Measurements from ENCODE around the gene COL9A3. TPM values are rescaled to one million over a fixed set of nuclear protein-coding genes. Genes with fewer than 3 reads are reported as not detected.

The COL9A3 gene
- total RNA-seq, 1 experiment from 2014 or later: 46.6 TPM

GRCh38 chr20:62771396-62772102 is 45.3 kb upstream of the COL9A3 start:
- DNase-seq (ENCODE audit: low read depth, low spot score) (no peak), ATAC-seq (no peak)
- intact Hi-C loops (cut with micrococcal nuclease; ENCODE audit: unreplicated experiment): no loop called here
- TF ChIP-seq REST (IDR thresholded peaks at IDR 0.05; ENCODE audit: insufficient read depth in 1 of 2, low read depth in 2 of 2, low read length in 1 of 2) (no peak), POLR2AphosphoS5 (IDR thresholded peaks at IDR 0.05; ENCODE audit: low read depth, low read length) (no peak), SIN3A (IDR thresholded peaks at IDR 0.05; ENCODE audit: borderline replicate concordance, insufficient read depth, low read depth, low read length) (no peak), TCF7L2 (IDR thresholded peaks at IDR 0.05; ENCODE audit: low read depth, low read length) (no peak)
- TF ChIP-seq, protein P1, sequence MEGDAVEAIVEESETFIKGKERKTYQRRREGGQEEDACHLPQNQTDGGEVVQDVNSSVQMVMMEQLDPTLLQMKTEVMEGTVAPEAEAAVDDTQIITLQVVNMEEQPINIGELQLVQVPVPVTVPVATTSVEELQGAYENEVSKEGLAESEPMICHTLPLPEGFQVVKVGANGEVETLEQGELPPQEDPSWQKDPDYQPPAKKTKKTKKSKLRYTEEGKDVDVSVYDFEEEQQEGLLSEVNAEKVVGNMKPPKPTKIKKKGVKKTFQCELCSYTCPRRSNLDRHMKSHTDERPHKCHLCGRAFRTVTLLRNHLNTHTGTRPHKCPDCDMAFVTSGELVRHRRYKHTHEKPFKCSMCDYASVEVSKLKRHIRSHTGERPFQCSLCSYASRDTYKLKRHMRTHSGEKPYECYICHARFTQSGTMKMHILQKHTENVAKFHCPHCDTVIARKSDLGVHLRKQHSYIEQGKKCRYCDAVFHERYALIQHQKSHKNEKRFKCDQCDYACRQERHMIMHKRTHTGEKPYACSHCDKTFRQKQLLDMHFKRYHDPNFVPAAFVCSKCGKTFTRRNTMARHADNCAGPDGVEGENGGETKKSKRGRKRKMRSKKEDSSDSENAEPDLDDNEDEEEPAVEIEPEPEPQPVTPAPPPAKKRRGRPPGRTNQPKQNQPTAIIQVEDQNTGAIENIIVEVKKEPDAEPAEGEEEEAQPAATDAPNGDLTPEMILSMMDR (IDR thresholded peaks at IDR 0.05): no peak
- H3K4me1 ChIP-seq (ENCODE audit: control insufficient read depth, insufficient read depth, low read length): no peaks in the 10 kb centered on the region; the same call in none of the 2 replicates
- no TSS peak for BruUV-seq (replicated peaks)
- in situ Hi-C loops (cut with HindIII; ENCODE audit: low pct_unique_long_range_greater_than_20kb, low sequenced_read_pairs): no loop called here
- no peaks in the 10 kb centered on the region for H3K9me3 ChIP-seq (ENCODE audit: control insufficient read depth, insufficient read depth, low read depth, low read length)
- ChIA-PET CTCF (no interaction called here), POLR2A (no interaction called here)
- no peak overlapping the region for H3K4me3 ChIP-seq (ENCODE audit: low read depth in 2 of 2, low read length in 2 of 2)
- no peaks in the 10 kb centered on the region for H3K27me3 ChIP-seq (ENCODE audit: control insufficient read depth, insufficient read depth, low read length)
- H3K36me3 ChIP-seq (ENCODE audit: control insufficient read depth, insufficient read depth, low read length): no peaks in the 10 kb centered on the region; the same call in 1 of the 2 replicates
- H3K27ac ChIP-seq (ENCODE audit: low read length): no peak overlapping the region

GRCh38 chr20:62772103-62772611 is 44.7 kb upstream of the COL9A3 start:
- no TSS peak for BruUV-seq (replicated peaks)
- H3K36me3 ChIP-seq (ENCODE audit: control insufficient read depth, insufficient read depth, low read length): no peaks in the 10 kb centered on the region; the same call in 1 of the 2 replicates
- intact Hi-C loops (cut with micrococcal nuclease; ENCODE audit: unreplicated experiment) (no loop called here), in situ Hi-C loops (cut with HindIII; ENCODE audit: low pct_unique_long_range_greater_than_20kb, low sequenced_read_pairs) (no loop called here)
- no peak overlapping the region for H3K27ac ChIP-seq (ENCODE audit: low read length)
- ATAC-seq (no peak), DNase-seq (ENCODE audit: low read depth, low spot score) (no peak)
- no peak overlapping the region for H3K4me3 ChIP-seq (ENCODE audit: low read depth in 2 of 2, low read length in 2 of 2)
- ChIA-PET CTCF (no interaction called here), POLR2A (no interaction called here)
- H3K4me1 ChIP-seq (ENCODE audit: control insufficient read depth, insufficient read depth, low read length): no peaks in the 10 kb centered on the region; the same call in none of the 2 replicates
- no peaks in the 10 kb centered on the region for H3K9me3 ChIP-seq (ENCODE audit: control insufficient read depth, insufficient read depth, low read depth, low read length)
- TF ChIP-seq TCF7L2 (IDR thresholded peaks at IDR 0.05; ENCODE audit: low read depth, low read length) (no peak), REST (IDR thresholded peaks at IDR 0.05; ENCODE audit: insufficient read depth in 1 of 2, low read depth in 2 of 2, low read length in 1 of 2) (no peak)
- H3K27me3 ChIP-seq (ENCODE audit: control insufficient read depth, insufficient read depth, low read length): no peaks in the 10 kb centered on the region
